Activated B cell treated with CpG ODN at 0.5 μM for 24 hours (primary cell): Measurements from ENCODE around the gene GDF11. TPM values are rescaled to one million over a fixed set of nuclear protein-coding genes. Genes with fewer than 3 reads are reported as not detected.

ENCODE experiments used
- ATAC-seq: fragments of 200-7000 bp; cut with Tn5 transposase; one replicate; pipeline ENCODE4 v1.10.0; 2021; ENCODE audit warnings: low read depth, mild to moderate bottlenecking, moderate library complexity
- CTCF ChIA-PET: fragments of 350-600 bp; sonication (Branson Sonifier 250); formaldehyde crosslinking; loops from one replicate; lab custom pipeline; 2021; ENCODE audit warnings: antibody characterized with exemption; lab: Charles Lee
- POLR2A ChIA-PET: fragments of 350-600 bp; sonication (Branson Sonifier 250); formaldehyde crosslinking; loops from one replicate; lab custom pipeline; 2021; ENCODE audit warnings: antibody characterized with exemption; lab: Charles Lee
- DNase-seq: peaks from one replicate; pipeline ENCODE4 v3.0.0; 2022
- H3K27ac Mint-ChIP-seq: one replicate; pipeline ENCODE4 v1.8.0; 2020; ENCODE audit warnings: mixed read lengths
- H3K27me3 Mint-ChIP-seq: one replicate; pipeline ENCODE4 v1.8.0; 2021; ENCODE audit warnings: mixed read lengths
- H3K36me3 Mint-ChIP-seq: one replicate; pipeline ENCODE4 v1.8.0; 2021; ENCODE audit warnings: low read depth, mixed read lengths
- H3K4me1 Mint-ChIP-seq: one replicate; pipeline ENCODE4 v1.8.0; 2021; ENCODE audit warnings: mixed read lengths
- H3K4me3 Mint-ChIP-seq: one replicate; pipeline ENCODE4 v1.8.0; 2020; ENCODE audit warnings: mild to moderate bottlenecking, mixed read lengths
- H3K9me3 Mint-ChIP-seq: one replicate; pipeline ENCODE4 v1.8.0; 2020; ENCODE audit warnings: mixed read lengths
- intact Hi-C: fragments of 100-400 bp; cut with micrococcal nuclease; formaldehyde crosslinking; loops from one replicate; pipeline ENCODE4 v1.15.1; 2024
- total RNA-seq: library from RNA; stranded (reverse); gene quantifications from 2 replicates; pipeline ENCODE4 v1.2.3, GENCODE V29; 2022
- TF ChIP-seq, protein P1 (sequence below): fragments of 200-600 bp; IDR thresholded peaks from one replicate; pipeline ENCODE4 v1.8.0; 2022; ENCODE audit warnings: antibody characterized with exemption, mild to moderate bottlenecking

Gene GDF11
- total RNA-seq, 1 donor from 2014 or later = 6.4 TPM

DNA sequence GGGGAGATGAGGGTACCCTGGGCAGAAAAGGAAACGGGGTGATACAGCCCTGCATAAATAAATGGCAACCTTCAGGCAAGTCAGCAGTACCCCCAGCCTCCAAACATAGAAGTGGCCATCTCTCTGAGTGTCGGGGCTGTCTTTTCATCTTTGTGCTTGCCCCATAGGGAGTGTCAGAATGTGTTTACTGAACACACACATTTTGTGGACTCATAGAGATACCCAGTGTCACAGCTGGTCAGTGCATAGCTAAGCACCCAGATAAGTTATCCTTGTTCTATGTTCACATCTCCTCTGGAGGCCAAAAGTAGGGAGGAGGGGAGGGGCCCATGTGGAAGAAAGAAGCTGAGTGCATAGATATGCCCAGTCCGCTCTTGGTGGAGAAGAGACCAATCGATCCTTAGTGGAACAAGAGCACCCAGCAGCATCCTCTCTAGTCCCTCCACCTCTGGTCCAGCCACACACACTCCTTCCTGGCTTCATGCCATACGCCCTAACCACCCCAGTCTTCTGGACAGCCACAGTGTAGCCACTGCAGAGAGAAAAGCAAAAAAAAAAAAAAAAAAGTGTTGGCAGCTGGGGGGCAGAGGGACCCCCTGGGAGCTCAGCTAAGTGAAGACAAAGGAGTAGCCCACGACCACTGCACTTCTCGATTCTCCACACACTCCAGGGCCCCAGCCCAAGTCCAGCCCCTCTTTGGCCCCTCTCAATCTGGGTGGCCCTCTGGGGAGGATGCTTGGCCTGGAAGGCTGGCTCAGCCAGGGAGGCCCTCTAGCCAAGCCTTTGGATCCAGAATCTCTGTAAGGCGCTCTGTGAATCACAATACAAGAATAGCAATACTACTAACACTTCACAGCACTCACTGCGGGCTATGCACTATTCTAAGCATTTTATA is 37.9 kb upstream of the GDF11 start:
- DNase-seq (no peak), ATAC-seq (no peak)
- Mint-ChIP-seq H3K27ac (no peak overlapping the region), H3K36me3 (no peaks in the 10 kb centered on the region), H3K4me3 (no peak overlapping the region), H3K4me1 (peaks cover 23% of the 10 kb centered on the region), H3K27me3 (peaks cover 4% of the 10 kb centered on the region), H3K9me3 (no peaks in the 10 kb centered on the region)
- intact Hi-C loops = no loop called here
- ChIA-PET CTCF (no interaction called here), POLR2A (interaction anchor here (1.1 to 1.5 kb wide), 2 partner anchors 18 to 33 kb away, joined by 3 to 4 read pairs; no protein-coding TSS in a partner anchor)
- TF ChIP-seq, protein P1, sequence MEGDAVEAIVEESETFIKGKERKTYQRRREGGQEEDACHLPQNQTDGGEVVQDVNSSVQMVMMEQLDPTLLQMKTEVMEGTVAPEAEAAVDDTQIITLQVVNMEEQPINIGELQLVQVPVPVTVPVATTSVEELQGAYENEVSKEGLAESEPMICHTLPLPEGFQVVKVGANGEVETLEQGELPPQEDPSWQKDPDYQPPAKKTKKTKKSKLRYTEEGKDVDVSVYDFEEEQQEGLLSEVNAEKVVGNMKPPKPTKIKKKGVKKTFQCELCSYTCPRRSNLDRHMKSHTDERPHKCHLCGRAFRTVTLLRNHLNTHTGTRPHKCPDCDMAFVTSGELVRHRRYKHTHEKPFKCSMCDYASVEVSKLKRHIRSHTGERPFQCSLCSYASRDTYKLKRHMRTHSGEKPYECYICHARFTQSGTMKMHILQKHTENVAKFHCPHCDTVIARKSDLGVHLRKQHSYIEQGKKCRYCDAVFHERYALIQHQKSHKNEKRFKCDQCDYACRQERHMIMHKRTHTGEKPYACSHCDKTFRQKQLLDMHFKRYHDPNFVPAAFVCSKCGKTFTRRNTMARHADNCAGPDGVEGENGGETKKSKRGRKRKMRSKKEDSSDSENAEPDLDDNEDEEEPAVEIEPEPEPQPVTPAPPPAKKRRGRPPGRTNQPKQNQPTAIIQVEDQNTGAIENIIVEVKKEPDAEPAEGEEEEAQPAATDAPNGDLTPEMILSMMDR = no peak

DNA sequence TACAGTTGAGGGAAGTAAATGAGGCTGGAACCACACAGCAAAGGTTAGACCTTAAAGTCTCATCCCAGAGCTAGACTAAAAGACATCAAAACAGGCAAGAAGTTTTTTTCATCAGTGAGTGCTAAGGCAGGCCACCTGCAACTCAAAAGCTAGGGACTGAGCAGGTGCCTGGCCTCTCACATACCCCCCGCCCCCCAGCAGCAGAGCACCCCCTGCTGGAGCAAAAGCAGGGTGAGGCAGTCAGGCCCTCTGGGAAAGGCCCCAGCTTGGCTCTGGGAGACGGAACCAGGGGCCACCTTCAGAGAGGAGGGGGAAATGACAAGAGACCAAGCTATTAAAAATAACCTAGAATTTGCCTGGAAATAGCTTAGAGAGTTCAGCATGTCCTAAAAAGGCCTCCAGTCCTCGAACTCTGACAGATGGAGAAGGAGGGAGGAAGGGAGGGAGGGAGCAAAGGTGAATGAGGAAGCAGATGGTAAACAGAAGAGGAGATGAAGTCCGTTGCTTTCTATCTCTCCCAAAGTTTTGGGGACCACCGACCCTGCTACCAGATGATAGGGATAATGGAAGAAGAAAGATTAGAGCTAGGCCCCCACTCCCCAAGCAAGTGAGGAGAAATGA is 37.0 kb upstream of the GDF11 start:
- Mint-ChIP-seq H3K27ac (no peak overlapping the region), H3K36me3 (no peaks in the 10 kb centered on the region), H3K4me1 (peaks cover 23% of the 10 kb centered on the region), H3K27me3 (peaks cover 4% of the 10 kb centered on the region), H3K9me3 (no peaks in the 10 kb centered on the region), H3K4me3 (peak overlapping the region; percentile 11)
- intact Hi-C loops = loop anchor here (2.0 kb wide), 2 partner anchors 23 to 33 kb away; no protein-coding TSS in a partner anchor
- TF ChIP-seq, protein P1 = no peak
- ChIA-PET POLR2A (interaction anchor here (1.1 to 1.8 kb wide), 3 partner anchors 10 to 33 kb away, joined by 3 to 9 read pairs (median 4); partner anchors contain the start of gene BLOC1S1), CTCF (interaction anchor here (1.1 to 1.9 kb wide), 4 partner anchors 10 to 50 kb away, joined by 3 to 5 read pairs (median 4); partner anchors contain the start of gene BLOC1S1)
- no peak for DNase-seq
- ATAC-seq = no peak

DNA sequence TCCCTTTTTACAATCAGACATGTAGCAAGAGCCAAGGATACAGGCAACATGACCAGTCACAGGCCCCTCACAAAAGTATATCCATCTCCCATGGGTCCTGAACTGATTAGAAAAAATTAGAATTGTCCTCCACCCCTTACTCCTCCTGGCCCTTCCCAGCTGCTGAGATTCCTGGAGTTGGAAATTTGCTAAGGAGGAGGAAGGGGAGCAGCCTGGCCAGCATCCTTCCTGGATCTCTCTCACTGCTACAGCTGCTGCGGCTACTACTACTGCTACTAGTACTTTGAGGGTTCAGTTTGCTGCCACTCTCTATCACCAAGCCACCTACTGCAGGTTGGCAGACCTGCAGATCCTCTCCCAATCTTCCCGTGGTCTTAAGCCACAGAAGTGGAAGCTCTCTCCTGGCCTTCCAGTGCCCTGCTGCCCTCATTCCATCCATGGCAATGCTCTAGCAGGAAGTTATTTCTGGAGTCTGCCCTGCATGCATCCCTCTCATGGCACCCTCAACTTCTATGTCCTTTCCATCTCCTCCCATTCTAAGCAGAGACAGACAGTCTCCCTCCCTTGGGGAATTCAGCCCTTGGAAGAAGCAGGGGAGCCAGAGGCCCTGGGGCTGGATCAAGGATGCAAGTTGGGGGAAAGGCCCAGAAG is 36.2 kb upstream of the GDF11 start:
- H3K27me3 Mint-ChIP-seq = peaks cover 4% of the 10 kb centered on the region

DNA sequence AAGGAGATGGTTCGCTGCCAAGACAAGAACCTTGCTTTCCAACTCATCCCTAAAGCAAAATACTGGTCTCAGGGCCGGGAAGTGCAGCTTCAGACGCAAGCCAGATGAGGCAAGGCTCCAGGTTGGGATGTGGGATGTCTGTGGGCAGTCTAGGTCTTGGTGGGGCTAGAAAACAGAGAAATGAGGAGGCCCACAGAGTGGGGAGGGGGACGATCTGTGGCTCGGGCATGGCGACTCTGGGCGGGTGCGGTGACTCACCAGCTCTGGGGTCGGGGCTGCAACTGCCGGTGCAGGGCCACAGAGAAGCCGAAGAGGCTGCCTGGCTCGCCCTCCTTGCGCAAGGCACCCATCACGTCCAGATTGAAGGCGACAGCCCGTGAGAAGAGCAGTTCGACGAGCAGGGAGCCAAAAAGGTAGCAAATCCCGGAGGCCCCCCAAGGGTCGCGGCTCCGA is 35.7 kb upstream of the GDF11 start:
- TF ChIP-seq, protein P1 = no peak
- POLR2A ChIA-PET = interaction anchor here (0.5 to 1.8 kb wide), 5 partner anchors 9 to 1405 kb away, joined by 3 to 9 read pairs (median 3); partner anchors contain the start of gene BLOC1S1
- DNase-seq = no peak
- CTCF ChIA-PET = interaction anchor here (0.7 to 1.9 kb wide), 3 partner anchors 9 to 61 kb away, joined by 3 to 4 read pairs (median 4); partner anchors contain the start of gene BLOC1S1
- Mint-ChIP-seq H3K36me3 (no peaks in the 10 kb centered on the region), H3K27me3 (peaks cover 4% of the 10 kb centered on the region), H3K4me3 (peak overlapping the region; percentile 86), H3K9me3 (no peaks in the 10 kb centered on the region), H3K27ac (no peak overlapping the region), H3K4me1 (peaks cover 23% of the 10 kb centered on the region)
- intact Hi-C loops = loop anchor here (2.0 kb wide), 2 partner anchors 24 to 34 kb away; no protein-coding TSS in a partner anchor
- peak; percentile 32 for ATAC-seq

More for the DNA sequence above, 36.2 kb upstream of the GDF11 start:
- TF ChIP-seq, protein P1 = no peak
- Mint-ChIP-seq H3K4me3 (peak overlapping the region; percentile 86), H3K27ac (no peak overlapping the region), H3K36me3 (no peaks in the 10 kb centered on the region), H3K4me1 (peaks cover 23% of the 10 kb centered on the region), H3K9me3 (no peaks in the 10 kb centered on the region)
- intact Hi-C loops = loop anchor here (2.0 kb wide), 2 partner anchors 24 to 34 kb away; no protein-coding TSS in a partner anchor
- ATAC-seq (no peak), DNase-seq (no peak)
- ChIA-PET CTCF (interaction anchor here (0.7 to 1.9 kb wide), 5 partner anchors 9 to 61 kb away, joined by 3 to 5 read pairs (median 4); partner anchors contain the start of gene BLOC1S1), POLR2A (interaction anchor here (1.1 to 1.8 kb wide), 3 partner anchors 9 to 32 kb away, joined by 3 to 9 read pairs (median 4); partner anchors contain the start of gene BLOC1S1)
